Measurements from ENCODE around the gene GNPDA2. TPM values are rescaled to one million over a fixed set of nuclear protein-coding genes. Genes with fewer than 3 reads are reported as not detected.

GNPDA2 gene
- polyA plus RNA-seq, 1 donor from 2014 or later, result 20.4 TPM

DNA sequence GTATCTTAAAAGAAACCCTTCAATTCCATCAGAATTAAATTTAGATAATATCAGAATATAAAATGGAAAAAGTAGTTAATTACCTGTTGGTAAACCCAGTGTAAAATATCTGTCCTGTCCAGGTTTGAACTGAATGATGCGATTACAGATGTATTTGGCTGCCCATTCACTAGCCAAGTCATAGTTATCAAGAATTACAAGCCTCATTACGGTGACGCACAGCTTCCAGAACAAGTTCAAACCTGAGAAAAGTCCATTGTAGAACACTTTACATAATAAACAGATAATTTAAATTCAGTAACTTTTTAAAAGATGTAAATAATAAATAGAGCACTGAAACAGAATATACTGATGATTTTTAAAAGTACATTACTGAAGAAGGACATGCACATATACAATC is 4.4 kb downstream of the GNPDA2 start:
- Mint-ChIP-seq H3K27me3 (no peaks in the 10 kb centered on the region), H3K36me3 (no peaks in the 10 kb centered on the region), H3K4me1 (peaks cover 34 to 54% (median 36%) of the 10 kb centered on the region in 3 donors), H3K27ac (no peak overlapping the region), H3K4me3 (no peak overlapping the region), H3K9me3 (no peaks in the 10 kb centered on the region)

DNA sequence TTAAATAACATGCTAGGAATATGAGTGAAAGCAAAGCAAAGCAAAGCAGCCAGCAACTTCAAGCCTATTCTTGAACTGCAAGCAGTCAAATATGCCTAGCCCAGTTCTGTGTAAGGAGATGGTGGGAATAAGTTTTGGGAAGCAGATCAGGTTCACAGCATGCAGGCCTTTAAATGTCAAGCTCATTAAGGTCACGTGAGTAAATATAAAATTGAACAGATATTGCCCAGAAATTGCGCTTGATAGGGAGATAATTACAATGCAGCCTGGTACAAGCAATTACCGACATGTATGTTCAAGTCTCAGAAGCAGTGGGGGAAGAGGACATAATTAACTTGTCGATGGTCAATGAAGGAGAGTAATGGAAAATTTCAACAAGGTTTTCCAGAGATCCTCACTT is 6.0 kb downstream of the GNPDA2 start:
- H3K27me3 Mint-ChIP-seq, result no peaks in the 10 kb centered on the region
- no peak overlapping the region for H3K27ac Mint-ChIP-seq

DNA sequence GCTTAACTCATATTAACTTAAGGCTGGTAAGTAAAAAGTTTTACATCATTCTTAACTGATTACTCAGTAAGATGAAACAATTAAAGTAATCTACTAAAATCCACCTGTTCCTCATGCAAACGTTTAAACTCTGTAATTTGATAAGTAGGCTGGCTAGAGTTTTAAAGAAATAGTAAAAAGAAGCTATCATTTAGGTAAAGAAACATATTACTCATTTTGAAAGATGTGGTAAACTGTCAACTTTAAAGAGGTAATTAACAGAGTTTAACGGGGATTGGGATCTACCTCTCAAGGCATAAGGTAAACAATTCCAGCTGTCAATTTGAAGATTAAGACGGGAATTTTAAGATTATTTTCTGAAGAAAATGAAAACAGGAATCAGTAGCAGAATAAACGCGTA is 9.8 kb downstream of the GNPDA2 start:
- H3K27ac Mint-ChIP-seq, result no peak overlapping the region

More for the DNA sequence above, 6.0 kb downstream of the GNPDA2 start:
- H3K9me3 Mint-ChIP-seq, result no peaks in the 10 kb centered on the region
- H3K4me1 Mint-ChIP-seq, result peaks cover 25 to 40% (median 26%) of the 10 kb centered on the region in 3 donors
- no peaks in the 10 kb centered on the region for H3K36me3 Mint-ChIP-seq
- no peak overlapping the region for H3K4me3 Mint-ChIP-seq

DNA sequence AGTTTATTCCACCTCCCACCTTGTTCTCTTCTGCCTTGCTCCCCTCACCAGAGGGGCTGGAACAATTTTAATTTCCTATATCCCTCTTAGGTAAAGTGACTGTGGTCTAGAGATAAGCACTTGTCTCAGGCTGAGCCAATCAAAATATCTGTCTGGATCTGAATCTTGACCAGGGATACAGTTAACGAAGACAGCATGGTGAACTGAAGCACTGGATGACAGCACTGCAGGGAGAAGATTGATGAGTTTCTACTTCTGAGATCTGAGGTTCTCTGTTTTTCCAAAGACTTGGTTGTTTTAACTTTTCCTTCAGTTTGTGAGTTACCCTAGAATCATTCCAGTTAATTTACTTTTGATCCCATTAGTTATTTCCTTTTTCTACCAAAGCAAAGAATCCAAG is 13.2 kb downstream of the GNPDA2 start:
- peak overlapping the region in 1 of 3 donors; percentile 9 for H3K27ac Mint-ChIP-seq
- peaks cover 0 to 5% (median 1%) of the 10 kb centered on the region in 3 donors for H3K4me1 Mint-ChIP-seq
- H3K4me3 Mint-ChIP-seq, result no peak overlapping the region
- H3K9me3 Mint-ChIP-seq, result no peaks in the 10 kb centered on the region
- H3K36me3 Mint-ChIP-seq, result no peaks in the 10 kb centered on the region
- H3K27me3 Mint-ChIP-seq, result no peaks in the 10 kb centered on the region

More for the DNA sequence above, 9.8 kb downstream of the GNPDA2 start:
- Mint-ChIP-seq H3K27me3 (no peaks in the 10 kb centered on the region), H3K4me1 (peaks cover 11 to 28% (median 15%) of the 10 kb centered on the region in 3 donors), H3K4me3 (no peak overlapping the region), H3K36me3 (no peaks in the 10 kb centered on the region), H3K9me3 (no peaks in the 10 kb centered on the region)

DNA sequence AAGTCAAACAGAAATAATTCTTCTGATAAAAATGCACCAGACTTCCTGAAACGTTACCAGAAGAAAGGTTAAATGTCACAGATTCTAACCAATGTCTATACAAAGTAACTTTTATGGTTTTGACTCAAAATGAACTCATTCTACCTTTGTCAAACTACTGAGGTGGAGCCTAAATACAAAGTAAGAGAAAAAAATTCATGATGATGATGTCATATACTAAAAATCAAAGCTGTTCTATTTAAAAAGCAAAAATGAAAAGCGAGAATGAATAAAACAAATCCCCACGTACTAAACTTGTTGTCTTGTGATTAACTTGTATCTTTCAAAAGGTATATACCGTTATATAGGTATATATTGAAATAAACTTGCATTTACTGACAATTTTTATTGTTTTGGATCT is 21.7 kb downstream of the GNPDA2 start:
- no peak overlapping the region for H3K4me3 Mint-ChIP-seq
- no peaks in the 10 kb centered on the region for H3K9me3 Mint-ChIP-seq
- no peaks in the 10 kb centered on the region for H3K4me1 Mint-ChIP-seq
- no peaks in the 10 kb centered on the region for H3K27me3 Mint-ChIP-seq
- peaks cover 4% of the 10 kb centered on the region for H3K36me3 Mint-ChIP-seq
- H3K27ac Mint-ChIP-seq, result no peak overlapping the region

DNA sequence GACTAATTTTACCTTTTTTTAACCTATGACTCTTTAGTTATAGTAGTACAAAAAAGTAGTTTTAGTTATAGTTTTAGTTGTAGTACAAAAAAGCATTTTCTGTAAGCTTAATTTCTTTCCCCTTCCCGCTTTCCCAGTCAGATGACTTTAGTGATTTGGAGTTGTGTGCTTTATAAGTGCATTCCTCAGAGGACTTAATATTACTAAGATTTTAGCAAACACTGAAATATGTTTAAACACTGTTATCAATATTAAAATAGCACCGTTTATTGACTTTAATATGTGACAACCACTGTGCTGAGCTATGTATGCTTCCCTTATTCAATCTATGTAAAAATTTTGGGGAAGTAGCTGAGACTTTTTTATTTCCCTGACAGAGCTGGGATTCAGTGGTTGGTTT is 25.3 kb downstream of the GNPDA2 start:
- H3K27ac Mint-ChIP-seq, result no peak overlapping the region
- no peaks in the 10 kb centered on the region for H3K4me1 Mint-ChIP-seq
- H3K4me3 Mint-ChIP-seq, result no peak overlapping the region
- H3K27me3 Mint-ChIP-seq, result no peaks in the 10 kb centered on the region
- H3K36me3 Mint-ChIP-seq, result peaks cover 7% of the 10 kb centered on the region
- no peaks in the 10 kb centered on the region for H3K9me3 Mint-ChIP-seq

DNA sequence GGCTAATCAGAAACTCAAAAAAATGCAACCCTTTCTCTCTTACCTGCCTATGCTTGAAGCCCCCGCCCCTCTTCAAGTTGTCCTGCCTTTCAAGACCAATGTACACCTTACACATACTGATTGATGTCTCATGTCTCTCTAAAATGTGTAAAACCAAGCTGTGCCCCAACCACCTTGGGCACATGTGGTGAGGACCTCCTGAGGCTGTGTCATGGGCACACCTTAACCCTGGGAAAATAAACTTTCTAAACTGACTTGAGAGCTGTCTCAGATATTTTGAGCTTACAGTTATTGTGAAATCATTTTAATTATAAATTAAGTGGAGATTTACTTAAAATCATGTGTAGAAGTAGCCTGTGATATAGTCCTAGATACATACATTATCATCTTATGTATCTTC is 25.9 kb downstream of the GNPDA2 start:
- Mint-ChIP-seq H3K27ac (no peak overlapping the region), H3K4me3 (no peak overlapping the region), H3K36me3 (peaks cover 7% of the 10 kb centered on the region)

DNA sequence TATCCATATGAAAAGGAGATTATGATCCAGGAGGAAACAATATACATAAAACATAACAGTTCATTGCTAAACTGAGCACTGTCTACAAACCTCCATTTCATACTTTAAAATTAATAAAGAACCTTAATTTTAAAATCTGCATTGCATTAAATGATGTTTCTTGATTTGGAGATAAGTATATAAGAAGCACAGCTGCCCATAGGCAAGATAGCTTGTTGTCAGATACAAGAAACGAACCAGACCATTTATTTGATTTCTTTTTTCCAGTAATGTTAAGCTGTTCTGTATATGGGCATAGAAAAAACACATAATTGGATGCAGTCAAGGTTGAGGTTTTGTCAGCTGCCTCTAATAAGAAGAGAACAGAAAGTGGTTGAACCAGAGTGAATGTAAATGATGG is 41.7 kb downstream of the GNPDA2 start:
- Mint-ChIP-seq H3K36me3 (peaks cover 6% of the 10 kb centered on the region), H3K27me3 (no peaks in the 10 kb centered on the region), H3K4me3 (no peak overlapping the region), H3K4me1 (peaks cover 0 to 12% (median 11%) of the 10 kb centered on the region in 3 donors), H3K9me3 (no peaks in the 10 kb centered on the region), H3K27ac (no peak overlapping the region)

More for the DNA sequence above, 25.9 kb downstream of the GNPDA2 start:
- Mint-ChIP-seq H3K4me1 (no peaks in the 10 kb centered on the region), H3K27me3 (no peaks in the 10 kb centered on the region), H3K9me3 (no peaks in the 10 kb centered on the region)

DNA sequence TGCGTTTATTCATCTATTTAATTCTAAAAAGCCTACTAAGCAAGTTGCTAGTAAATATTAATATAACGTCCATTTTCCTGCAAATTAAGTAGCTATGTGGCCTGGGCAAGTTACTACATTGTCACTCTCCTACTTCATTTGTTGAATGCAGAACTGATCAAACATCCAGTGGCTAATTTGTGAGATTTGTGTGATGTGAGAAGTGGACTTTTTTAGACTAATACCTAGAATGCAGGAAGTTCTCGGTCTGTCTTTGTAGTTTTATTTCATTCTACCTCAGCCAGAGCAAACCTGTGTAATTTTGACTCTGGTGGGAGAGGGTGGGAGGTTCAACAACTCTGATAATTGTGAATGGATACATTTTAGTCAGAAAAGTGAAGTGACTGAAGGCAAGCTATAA is 47.3 kb downstream of the GNPDA2 start:
- Mint-ChIP-seq H3K27me3 (peaks cover 1% of the 10 kb centered on the region), H3K9me3 (no peaks in the 10 kb centered on the region), H3K27ac (peak overlapping the region; percentile 98 to 99 (median 98)), H3K4me3 (peak overlapping the region; percentile 94 to 100 (median 98)), H3K4me1 (peaks cover 14 to 24% (median 17%) of the 10 kb centered on the region in 3 donors), H3K36me3 (peaks cover 1% of the 10 kb centered on the region)

DNA sequence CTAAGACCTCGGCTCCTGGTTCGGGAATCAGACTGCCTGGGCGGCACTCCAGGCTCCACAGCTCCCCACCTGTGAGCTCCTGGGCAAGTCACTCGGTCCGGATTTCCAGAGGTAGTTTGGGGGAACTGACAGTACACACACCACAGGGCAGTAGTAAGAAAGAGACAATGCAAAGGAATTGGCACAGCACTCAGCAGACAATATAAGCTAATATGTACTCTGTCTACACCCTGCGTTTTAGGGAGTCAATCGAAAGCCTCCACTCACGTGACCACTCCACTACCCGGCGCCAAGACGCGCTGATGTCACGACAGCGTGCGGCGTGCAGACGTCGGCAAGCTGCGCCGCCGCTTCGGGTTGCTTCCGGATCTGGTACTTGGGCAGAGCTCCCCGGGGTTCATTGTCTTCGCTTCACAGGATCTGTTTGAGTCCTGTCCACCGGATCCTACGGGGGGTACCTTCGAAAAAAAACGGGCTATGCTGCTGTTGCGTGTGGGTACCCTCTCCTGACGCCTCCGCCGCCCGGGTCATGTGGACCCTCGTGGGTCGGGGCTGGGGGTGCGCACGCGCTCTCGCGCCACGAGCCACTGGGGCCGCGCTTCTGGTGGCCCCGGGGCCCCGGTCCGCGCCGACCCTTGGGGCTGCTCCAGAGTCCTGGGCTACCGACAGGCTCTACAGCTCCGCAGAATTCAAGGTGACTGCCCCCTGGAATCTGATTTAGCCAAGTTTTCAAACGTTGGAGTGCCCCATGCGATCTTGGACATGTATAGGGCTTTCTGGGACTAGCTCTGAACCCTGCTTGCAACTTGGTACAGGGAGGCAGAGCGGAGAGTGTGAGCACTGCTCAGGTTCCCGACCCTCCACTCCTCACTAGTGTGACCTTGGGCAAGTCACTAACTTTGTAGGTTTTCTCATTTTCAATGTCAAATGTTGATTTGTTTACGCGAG is 48.0 kb downstream of the GNPDA2 start, which contains the start of gene GUF1:
TSS of gene GUF1 (plus strand) at position 327 of the 948 bp plus-strand sequence. CDS start at position 530, 203 bp downstream.
- Mint-ChIP-seq H3K27me3 (peaks cover 1% of the 10 kb centered on the region), H3K4me1 (peaks cover 14 to 24% (median 17%) of the 10 kb centered on the region in 3 donors), H3K27ac (peak within 1 kb of the TSS; percentile 98 to 99 (median 98)), H3K4me3 (peak within 1 kb of the TSS; percentile 94 to 100 (median 98)), H3K9me3 (no peaks in the 10 kb centered on the region), H3K36me3 (peaks cover 1% of the 10 kb centered on the region)

DNA sequence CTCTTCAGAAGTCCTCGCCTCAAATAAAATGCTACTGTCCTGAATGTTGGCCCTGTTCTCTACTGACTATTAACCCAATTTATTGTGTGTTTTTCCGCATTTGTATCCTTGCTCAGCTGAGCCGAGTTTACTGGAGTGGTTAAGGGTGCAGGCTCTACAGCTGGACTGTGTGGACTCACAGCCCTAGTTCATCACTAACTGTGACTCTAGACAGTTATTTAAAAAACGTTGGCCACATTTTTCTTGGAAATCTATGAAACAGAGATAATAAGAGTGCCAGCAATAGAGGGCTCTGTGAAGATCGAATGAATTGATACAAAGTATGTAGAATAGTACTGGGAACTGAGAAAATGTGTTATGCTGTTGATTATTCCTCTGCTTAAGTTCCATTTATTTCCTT is 51.0 kb downstream of the GNPDA2 start:
- Mint-ChIP-seq H3K27ac (no peak overlapping the region), H3K27me3 (peaks cover 4% of the 10 kb centered on the region)

DNA sequence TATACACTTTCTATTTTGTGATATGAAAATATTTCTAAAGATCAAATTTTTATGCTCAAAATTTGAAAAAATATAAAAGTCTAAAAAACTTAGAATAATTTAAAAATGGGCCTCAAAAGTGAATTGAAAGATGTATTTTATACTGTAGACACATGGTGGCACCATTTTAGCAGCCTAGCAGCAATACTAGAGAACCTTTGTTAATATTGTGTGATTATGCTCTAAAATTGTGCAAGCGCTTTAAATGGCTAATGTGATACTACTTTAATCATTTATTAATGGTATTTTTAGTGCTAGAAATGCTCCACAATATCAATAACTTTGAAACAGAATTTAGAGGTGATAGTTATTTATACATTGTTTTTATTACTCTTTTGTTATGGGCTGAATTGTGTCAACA is 51.9 kb downstream of the GNPDA2 start:
- Mint-ChIP-seq H3K4me3 (no peak overlapping the region), H3K27ac (no peak overlapping the region), H3K36me3 (no peaks in the 10 kb centered on the region), H3K9me3 (no peaks in the 10 kb centered on the region), H3K27me3 (peaks cover 4% of the 10 kb centered on the region), H3K4me1 (peaks cover 8 to 14% (median 12%) of the 10 kb centered on the region in 3 donors)

More for the DNA sequence above, 51.0 kb downstream of the GNPDA2 start:
- H3K9me3 Mint-ChIP-seq, result no peaks in the 10 kb centered on the region
- H3K4me1 Mint-ChIP-seq, result peaks cover 8 to 16% (median 14%) of the 10 kb centered on the region in 3 donors
- H3K4me3 Mint-ChIP-seq, result peak overlapping the region in 1 of 4 donors; percentile 40
- H3K36me3 Mint-ChIP-seq, result no peaks in the 10 kb centered on the region

DNA sequence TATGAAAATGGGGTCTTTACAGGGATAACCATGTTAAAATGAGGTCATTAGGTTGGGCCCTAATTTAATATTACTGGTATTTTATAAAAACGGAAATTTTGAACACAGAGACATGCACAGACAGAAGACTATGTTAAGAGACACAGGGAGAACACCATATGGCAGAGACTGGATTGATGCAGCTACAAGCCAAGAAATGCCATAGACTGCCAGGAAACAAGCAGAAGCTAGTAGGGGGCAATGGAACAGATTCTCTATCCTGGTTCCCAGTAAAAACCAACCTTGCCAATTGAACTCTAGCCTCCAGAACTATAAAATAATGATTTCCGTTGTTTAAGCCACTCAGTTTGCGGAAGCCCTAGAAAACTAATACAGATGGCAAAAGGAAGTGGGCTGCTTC is 54.7 kb downstream of the GNPDA2 start:
- H3K4me1 Mint-ChIP-seq, result no peaks in the 10 kb centered on the region
- H3K36me3 Mint-ChIP-seq, result peaks cover 1% of the 10 kb centered on the region
- H3K4me3 Mint-ChIP-seq, result no peak overlapping the region
- H3K27ac Mint-ChIP-seq, result no peak overlapping the region
- peaks cover 4% of the 10 kb centered on the region for H3K27me3 Mint-ChIP-seq
- H3K9me3 Mint-ChIP-seq, result no peaks in the 10 kb centered on the region

DNA sequence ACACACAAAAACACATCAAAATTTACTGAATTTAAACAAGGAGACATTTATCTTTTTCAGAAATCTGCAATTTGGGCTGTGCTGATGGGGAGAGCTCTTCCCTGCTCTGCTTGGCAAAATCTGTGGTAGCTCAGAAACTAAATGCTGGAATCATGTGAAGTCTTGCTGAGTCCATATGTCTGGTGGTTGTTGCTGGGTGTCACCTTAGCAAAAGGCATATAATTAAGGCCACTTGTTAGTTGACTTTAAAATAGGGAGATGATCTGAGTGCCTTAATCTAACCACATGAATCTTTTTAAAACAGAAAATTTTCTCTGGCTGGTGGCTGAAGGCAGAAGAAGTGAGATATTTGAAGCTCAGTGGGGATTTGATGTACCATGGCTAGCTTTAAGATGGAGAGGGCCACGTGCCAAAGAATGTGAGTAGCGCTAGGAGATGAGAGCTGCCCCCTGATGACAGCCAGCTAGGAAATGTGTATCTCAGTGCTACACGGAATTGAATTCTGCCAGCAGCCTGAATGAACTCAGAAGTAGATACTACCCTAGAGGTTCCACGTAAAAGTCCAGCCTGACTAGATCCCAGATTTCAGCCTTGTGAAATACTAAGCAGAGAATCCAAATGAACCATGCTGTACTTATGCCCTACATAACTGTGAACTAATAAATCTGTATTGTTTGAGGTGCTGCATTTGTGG is 55.7 kb downstream of the GNPDA2 start:
- H3K27ac Mint-ChIP-seq, result no peak overlapping the region
- no peak overlapping the region for H3K4me3 Mint-ChIP-seq

DNA sequence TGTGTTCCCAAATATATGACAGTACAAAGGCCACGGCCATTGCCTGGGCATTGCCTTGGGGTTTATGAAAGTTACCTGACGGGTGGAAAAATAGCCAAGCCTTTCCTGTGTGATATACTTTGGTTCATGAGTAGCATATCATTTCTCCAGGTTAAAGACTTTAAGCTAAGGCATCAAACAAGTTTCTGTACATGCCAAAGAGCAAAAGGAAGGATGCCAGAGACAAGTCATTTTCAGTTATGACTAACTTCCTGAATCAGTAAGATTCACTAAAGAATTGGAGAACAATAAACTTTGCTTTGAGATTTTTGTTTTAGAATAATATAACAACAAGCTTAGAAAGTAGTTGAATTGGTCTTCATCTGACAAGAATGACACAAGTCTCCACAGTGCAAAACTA is 57.8 kb downstream of the GNPDA2 start:
- Mint-ChIP-seq H3K4me1 (no peaks in the 10 kb centered on the region), H3K27ac (no peak overlapping the region), H3K27me3 (peaks cover 3% of the 10 kb centered on the region), H3K36me3 (peaks cover 1% of the 10 kb centered on the region), H3K9me3 (no peaks in the 10 kb centered on the region), H3K4me3 (no peak overlapping the region)

More for the DNA sequence above, 55.7 kb downstream of the GNPDA2 start:
- Mint-ChIP-seq H3K36me3 (peaks cover 1% of the 10 kb centered on the region), H3K9me3 (no peaks in the 10 kb centered on the region), H3K27me3 (peaks cover 4% of the 10 kb centered on the region), H3K4me1 (no peaks in the 10 kb centered on the region)
